ENCODE data around the gene PTPRM.

The PTPRM gene

GRCh38 chr18:7856733-7857132 lies 289.6 kb downstream of the PTPRM start:
- no peak for DNase-seq (ENCODE audit: low spot score)

GRCh38 chr18:7857562-7857961 lies 290.4 kb downstream of the PTPRM start:
- DNase-seq (ENCODE audit: low spot score): no peak

GRCh38 chr18:7859122-7859521 lies 292.0 kb downstream of the PTPRM start:
- no peak for DNase-seq (ENCODE audit: low spot score)

- DNase-seq (ENCODE audit: low spot score): no peak
These were observed 303.1 kb downstream of the PTPRM start for GRCh38 chr18:7870266-7870665.

- DNase-seq (ENCODE audit: low spot score): no peak
These were observed 303.7 kb downstream of the PTPRM start for GRCh38 chr18:7870855-7871254.

- DNase-seq (ENCODE audit: low spot score): no peak
These were observed 304.7 kb downstream of the PTPRM start for GRCh38 chr18:7871560-7872456.

GRCh38 chr18:7872569-7872968 lies 305.5 kb downstream of the PTPRM start:
- no peak for DNase-seq (ENCODE audit: low spot score)

GRCh38 chr18:7873316-7873715 lies 306.2 kb downstream of the PTPRM start:
- DNase-seq (ENCODE audit: low spot score): no peak

GRCh38 chr18:7876354-7877104 lies 309.4 kb downstream of the PTPRM start:
- no peak for DNase-seq (ENCODE audit: low spot score)

GRCh38 chr18:7877609-7878008 lies 310.5 kb downstream of the PTPRM start:
- DNase-seq (ENCODE audit: low spot score): no peak

GRCh38 chr18:7878265-7879211 lies 311.4 kb downstream of the PTPRM start:
- DNase-seq (ENCODE audit: low spot score): no peak

GRCh38 chr18:7879717-7880116 lies 312.6 kb downstream of the PTPRM start:
- no peak for DNase-seq (ENCODE audit: low spot score)

GRCh38 chr18:7885865-7886264 lies 318.7 kb downstream of the PTPRM start:
- DNase-seq (ENCODE audit: low spot score): no peak

- no peak for DNase-seq (ENCODE audit: low spot score)
These were observed 319.3 kb downstream of the PTPRM start for GRCh38 chr18:7886436-7886835.

- DNase-seq (ENCODE audit: low spot score): no peak
These were observed 322.4 kb downstream of the PTPRM start for GRCh38 chr18:7889515-7889914.

GRCh38 chr18:7890075-7890474 lies 323.0 kb downstream of the PTPRM start:
- DNase-seq (ENCODE audit: low spot score): no peak

- no peak for DNase-seq (ENCODE audit: low spot score)
These were observed 325.4 kb downstream of the PTPRM start for GRCh38 chr18:7892556-7892955.

- DNase-seq (ENCODE audit: low spot score): no peak
These were observed 327.5 kb downstream of the PTPRM start for GRCh38 chr18:7894592-7894991.

- DNase-seq (ENCODE audit: low spot score): no peak
These were observed 328.2 kb downstream of the PTPRM start for GRCh38 chr18:7895346-7895745.

GRCh38 chr18:7896161-7896560 lies 329.0 kb downstream of the PTPRM start:
- DNase-seq (ENCODE audit: low spot score): no peak

- DNase-seq (ENCODE audit: low spot score): no peak
These were observed 329.8 kb downstream of the PTPRM start for GRCh38 chr18:7896805-7897518.

Data from globus pallidus (tissue), 1 donor.